ENCODE results near the gene CD34. TPM values are rescaled to one million over a fixed set of nuclear protein-coding genes. Genes with fewer than 3 reads are reported as not detected.

CD34 gene
- total RNA-seq, 1 donor from 2014 or later = 69.6 TPM

- H3K27me3 ChIP-seq (ENCODE audit: low read depth) = no peaks in the 10 kb centered on the region
- peak overlapping the region; percentile 100 for H3K27ac ChIP-seq (replicated peaks)
- H3K4me1 ChIP-seq = peaks cover 57% of the 10 kb centered on the region
- intact Hi-C loops (cut with micrococcal nuclease) = no loop called here
- no peaks in the 10 kb centered on the region for H3K36me3 ChIP-seq
- no peak for DNase-seq
- peaks cover 9% of the 10 kb centered on the region for H3K9me3 ChIP-seq (replicated peaks)
- TF ChIP-seq CTCF (IDR thresholded peaks at IDR 0.05; ENCODE audit: borderline replicate concordance) = no peak
- H3K4me3 ChIP-seq = no peak overlapping the region
These were observed 46.1 kb upstream of the CD34 start for GRCh38 chr1:207956986-207957385.

DNA sequence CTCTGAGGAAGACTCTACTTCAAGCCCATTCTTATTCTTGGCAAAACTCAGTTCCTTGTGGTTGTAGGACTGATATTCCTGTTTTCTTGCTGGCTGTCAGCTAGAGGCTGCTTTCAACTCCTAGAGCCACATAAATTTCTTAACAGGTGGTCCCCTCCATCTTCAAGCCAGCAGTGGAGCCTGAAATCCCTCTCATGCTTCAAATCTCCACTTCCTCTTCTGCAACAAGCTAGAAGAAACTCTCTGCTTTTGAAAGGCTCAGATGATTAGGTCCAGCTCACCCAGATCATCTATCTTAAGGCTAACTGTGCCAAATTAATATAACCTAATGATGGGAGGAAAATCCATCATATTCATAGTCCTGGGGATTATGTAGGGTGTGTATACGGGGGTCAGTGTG lies 43.2 kb upstream of the CD34 start:
- peaks cover 29% of the 10 kb centered on the region for H3K4me1 ChIP-seq
- intact Hi-C loops (cut with micrococcal nuclease) = no loop called here
- H3K9me3 ChIP-seq (replicated peaks) = peaks cover 9% of the 10 kb centered on the region
- no peaks in the 10 kb centered on the region for H3K36me3 ChIP-seq
- H3K27ac ChIP-seq (replicated peaks) = no peak overlapping the region
- DNase-seq = no peak
- no peaks in the 10 kb centered on the region for H3K27me3 ChIP-seq (ENCODE audit: low read depth)
- no peak for TF ChIP-seq CTCF (IDR thresholded peaks at IDR 0.05; ENCODE audit: borderline replicate concordance)
- no peak overlapping the region for H3K4me3 ChIP-seq

DNA sequence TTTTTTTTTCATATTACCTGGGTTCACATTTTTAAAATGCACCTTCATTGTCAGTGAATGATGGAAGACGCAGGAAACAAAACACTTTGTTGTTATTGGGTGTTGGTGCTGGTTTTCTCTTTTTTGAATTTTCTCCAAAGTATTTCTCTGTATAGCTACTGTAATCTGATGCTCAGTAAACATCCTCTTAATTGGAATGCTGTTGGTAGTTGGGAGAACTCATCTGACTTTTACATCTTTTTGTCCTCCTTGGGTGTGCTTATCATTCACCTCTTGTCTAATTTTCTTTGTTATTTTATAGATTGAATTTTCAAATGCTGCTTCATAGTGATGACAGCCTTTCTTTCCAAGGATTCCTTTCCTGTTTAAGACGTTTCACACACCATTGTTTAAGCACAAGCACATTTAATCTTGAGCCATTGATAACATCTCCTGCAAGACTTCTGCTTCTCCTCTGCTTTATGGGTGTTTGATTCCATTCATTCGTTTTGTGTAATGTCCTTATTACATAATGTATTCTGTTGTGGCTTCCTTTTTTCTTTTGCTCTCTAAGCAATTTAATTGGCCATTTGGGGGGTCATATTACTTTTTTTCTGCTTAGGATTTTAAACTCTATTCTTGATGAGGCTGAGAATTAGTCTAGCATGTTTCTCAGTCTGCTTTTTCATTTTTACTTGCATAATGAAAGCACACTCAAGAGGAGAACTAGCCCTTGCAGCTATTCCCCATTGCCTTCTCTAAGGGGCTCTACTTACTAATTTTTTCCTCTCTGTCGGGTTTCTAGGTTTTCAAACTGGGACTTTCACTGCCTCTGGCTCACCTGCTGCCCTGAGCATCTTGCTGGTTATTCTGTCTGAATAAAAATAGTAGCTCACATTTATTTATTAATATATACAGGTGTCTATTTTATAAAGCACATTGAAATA lies 42.0 kb upstream of the CD34 start:
- TF ChIP-seq CTCF (IDR thresholded peaks at IDR 0.05; ENCODE audit: borderline replicate concordance) = no peak
- no peak overlapping the region for H3K27ac ChIP-seq (replicated peaks)

DNA sequence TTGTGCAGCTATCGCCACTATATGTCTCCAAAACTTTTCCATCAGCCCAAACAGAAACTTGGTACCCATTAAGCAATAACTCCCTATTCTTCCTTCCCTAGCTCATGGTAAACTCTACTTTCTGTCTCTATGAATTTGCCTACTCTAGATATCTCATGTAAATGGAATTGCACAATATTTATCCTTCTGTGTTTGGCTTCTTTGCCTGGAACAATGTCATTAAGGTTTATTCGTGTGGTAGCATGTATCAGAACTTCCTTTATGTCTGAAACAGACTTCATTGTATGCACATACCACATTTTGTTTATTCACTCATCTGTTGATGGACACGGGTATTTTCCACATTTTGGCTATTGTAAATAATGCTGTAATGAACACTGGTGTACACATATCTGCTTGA lies 40.7 kb upstream of the CD34 start:
- DNase-seq = no peak
- TF ChIP-seq CTCF (IDR thresholded peaks at IDR 0.05; ENCODE audit: borderline replicate concordance) = no peak
- H3K36me3 ChIP-seq = no peaks in the 10 kb centered on the region
- intact Hi-C loops (cut with micrococcal nuclease) = no loop called here
- H3K9me3 ChIP-seq (replicated peaks) = peaks cover 9% of the 10 kb centered on the region
- no peaks in the 10 kb centered on the region for H3K27me3 ChIP-seq (ENCODE audit: low read depth)
- peaks cover 10% of the 10 kb centered on the region for H3K4me1 ChIP-seq
- H3K27ac ChIP-seq (replicated peaks) = no peak overlapping the region
- no peak overlapping the region for H3K4me3 ChIP-seq

More for the DNA sequence above, 42.0 kb upstream of the CD34 start:
- DNase-seq = no peak
- H3K4me3 ChIP-seq = no peak overlapping the region
- peaks cover 9% of the 10 kb centered on the region for H3K9me3 ChIP-seq (replicated peaks)
- H3K27me3 ChIP-seq (ENCODE audit: low read depth) = no peaks in the 10 kb centered on the region
- no peaks in the 10 kb centered on the region for H3K36me3 ChIP-seq
- intact Hi-C loops (cut with micrococcal nuclease) = no loop called here
- peaks cover 18% of the 10 kb centered on the region for H3K4me1 ChIP-seq

DNA sequence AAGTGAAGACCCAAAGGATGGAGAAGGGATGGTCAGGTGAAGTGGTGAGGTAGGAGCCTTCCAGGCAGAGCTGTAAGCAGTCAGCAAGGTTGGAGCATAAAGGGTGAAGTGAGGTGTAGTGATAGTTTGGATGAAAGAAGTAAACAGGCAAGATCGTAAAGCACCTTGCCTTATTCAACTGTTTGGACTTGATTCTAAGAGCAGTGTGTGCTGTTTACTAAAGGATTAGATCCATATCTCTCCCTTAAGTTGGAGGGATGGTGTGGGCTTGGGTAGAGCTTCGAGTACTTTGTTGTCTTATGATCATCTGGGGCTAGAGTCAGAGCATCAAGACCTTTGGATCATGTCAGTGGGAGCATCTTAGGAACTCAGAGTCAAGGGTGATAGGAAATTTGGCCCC lies 39.8 kb upstream of the CD34 start:
- peak overlapping the region; percentile 73 for H3K27ac ChIP-seq (replicated peaks)
- no peak for DNase-seq

More for the DNA sequence above, 39.8 kb upstream of the CD34 start:
- H3K4me1 ChIP-seq = peaks cover 6% of the 10 kb centered on the region
- no peak for TF ChIP-seq CTCF (IDR thresholded peaks at IDR 0.05; ENCODE audit: borderline replicate concordance)
- intact Hi-C loops (cut with micrococcal nuclease) = no loop called here
- H3K36me3 ChIP-seq = no peaks in the 10 kb centered on the region
- H3K9me3 ChIP-seq (replicated peaks) = peaks cover 9% of the 10 kb centered on the region
- no peak overlapping the region for H3K4me3 ChIP-seq
- H3K27me3 ChIP-seq (ENCODE audit: low read depth) = no peaks in the 10 kb centered on the region
